Brain microvascular endothelial cell (primary cell): ENCODE data around the gene MAPKAPK2.

ENCODE experiments used
- DNase-seq: peaks from one replicate; pipeline ENCODE4 v3.0.0-alpha.2; 2020
- H3K27ac ChIP-seq: fragments of 250-450 bp; sonication (Bioruptor Pico); 2 replicates; pipeline ENCODE4 v1.5.1; 2020; ENCODE audit warnings: mild to moderate bottlenecking, moderate library complexity
- H3K27me3 ChIP-seq: fragments of 250-450 bp; sonication (Bioruptor Pico); replicated peaks from 2 replicates; pipeline ENCODE4 v1.5.1; 2020; ENCODE audit warnings: mild to moderate bottlenecking
- H3K36me3 ChIP-seq: fragments of 250-450 bp; sonication (Bioruptor Pico); replicated peaks from 2 replicates; pipeline ENCODE4 v1.5.1; 2020; ENCODE audit warnings: mild to moderate bottlenecking
- H3K4me3 ChIP-seq: 2 replicates; pipeline ENCODE4 v1.5.1; 2011; ENCODE audit warnings: low read depth, mild to moderate bottlenecking, control low read depth, low read length, moderate library complexity
- CTCF ChIP-seq: IDR thresholded peaks from 2 replicates; pipeline ENCODE4 v1.5.1; 2011; ENCODE audit warnings: low read depth, mild to moderate bottlenecking, moderate library complexity, low read length, control low read depth, inconsistent platforms; ENCODE audit errors: missing control alignments
- in situ Hi-C: cut with HindIII; loops from 2 replicates; pipeline ENCODE4 v1.10.0; 2017; ENCODE audit warnings: low sequenced_read_pairs, low pct_ligation_motif_present

MAPKAPK2 gene

DNA sequence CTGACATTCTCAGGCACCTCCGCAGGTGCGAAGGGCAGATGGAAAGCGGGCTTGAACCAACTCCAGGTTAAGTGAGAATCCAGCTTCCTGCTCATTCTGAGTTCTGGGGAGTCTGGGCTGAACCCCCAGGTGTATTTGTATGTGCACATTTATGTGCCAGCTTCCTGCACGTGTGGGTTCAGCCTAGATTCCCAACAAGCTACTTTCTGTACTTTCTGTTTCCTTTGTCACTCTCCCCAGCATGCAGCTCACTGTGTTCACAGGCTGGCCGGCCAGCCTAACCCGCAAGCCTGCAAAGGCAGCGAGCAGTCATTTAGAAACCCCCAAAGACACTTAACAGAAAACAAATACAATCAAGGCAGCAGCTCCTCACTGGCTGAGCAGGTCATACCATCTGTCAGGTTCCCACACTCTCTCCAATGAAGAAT is 84.6 kb downstream of the MAPKAPK2 start:
- no peak overlapping the region for H3K4me3 ChIP-seq
- TF ChIP-seq CTCF: no peak
- DNase-seq: no peak

GRCh38 chr1:206770531-206771337 is 86.0 kb downstream of the MAPKAPK2 start, which contains the start of gene IL19:
Gene IL19, plus strand, starts transcription at chr1:206770773. Its CDS starts 65,890 bp downstream, at chr1:206836663.
- in situ Hi-C loops: no loop called here
- H3K27ac ChIP-seq: no peak within 1 kb of the TSS
- no peak for DNase-seq
- H3K4me3 ChIP-seq: no peak within 1 kb of the TSS
- peaks cover 47% of the 10 kb centered on the region for H3K27me3 ChIP-seq
- H3K36me3 ChIP-seq: no peaks in the 10 kb centered on the region
- TF ChIP-seq CTCF: no peak

More for the DNA sequence above, 84.6 kb downstream of the MAPKAPK2 start:
- Histone ChIP-seq H3K27me3 (peaks cover 39% of the 10 kb centered on the region), H3K27ac (no peak overlapping the region), H3K36me3 (no peaks in the 10 kb centered on the region)
- in situ Hi-C loops: no loop called here

GRCh38 chr1:206771338-206771692 is 86.6 kb downstream of the MAPKAPK2 start:
- Histone ChIP-seq H3K36me3 (no peaks in the 10 kb centered on the region), H3K27ac (no peak overlapping the region), H3K4me3 (no peak overlapping the region), H3K27me3 (peaks cover 51% of the 10 kb centered on the region)
- DNase-seq: no peak
- in situ Hi-C loops: no loop called here
- no peak for TF ChIP-seq CTCF

DNA sequence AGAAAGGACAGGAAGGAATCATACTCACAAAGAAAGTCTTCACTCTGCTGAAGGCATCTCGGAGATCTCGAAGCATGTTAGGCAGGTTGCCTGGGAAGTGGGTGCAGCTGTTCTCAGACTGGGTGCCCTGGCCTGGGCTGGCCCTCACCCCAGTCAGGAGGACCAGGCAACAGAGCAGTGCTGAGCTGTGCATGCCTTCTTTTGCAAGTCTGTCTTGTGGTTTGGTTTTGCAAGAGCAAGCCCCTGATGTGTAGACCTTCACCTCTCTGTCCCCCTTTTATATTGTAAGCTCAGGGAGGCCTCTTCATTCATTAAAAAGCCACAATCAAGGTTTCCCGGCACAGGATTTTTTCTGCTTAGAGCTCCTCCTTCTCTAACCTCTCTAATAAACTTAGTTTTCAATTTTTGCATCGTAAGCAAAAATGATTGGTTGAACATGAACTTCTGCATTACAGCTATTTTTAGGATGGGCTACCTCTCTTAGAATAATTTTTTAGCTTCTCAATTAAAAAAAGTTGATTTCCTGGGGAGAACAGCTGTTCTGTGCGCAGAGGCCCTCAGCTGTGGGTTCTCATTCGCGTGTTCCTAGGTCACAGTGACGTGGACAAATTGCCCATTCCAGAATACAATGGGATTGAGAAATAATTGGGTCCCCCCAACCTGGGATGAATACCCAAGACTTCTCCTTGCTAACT is 87.7 kb downstream of the MAPKAPK2 start, which contains the start of gene IL10:
Gene IL10, minus strand, starts transcription at position 252 of the 695 bp plus-strand sequence. Its CDS starts 59 bp downstream, at position 193.
- Histone ChIP-seq H3K36me3 (no peaks in the 10 kb centered on the region), H3K27ac (no peak within 1 kb of the TSS), H3K27me3 (peaks cover 51% of the 10 kb centered on the region), H3K4me3 (no peak within 1 kb of the TSS)
- no peak for DNase-seq
- in situ Hi-C loops: no loop called here
- TF ChIP-seq CTCF: no peak

DNA sequence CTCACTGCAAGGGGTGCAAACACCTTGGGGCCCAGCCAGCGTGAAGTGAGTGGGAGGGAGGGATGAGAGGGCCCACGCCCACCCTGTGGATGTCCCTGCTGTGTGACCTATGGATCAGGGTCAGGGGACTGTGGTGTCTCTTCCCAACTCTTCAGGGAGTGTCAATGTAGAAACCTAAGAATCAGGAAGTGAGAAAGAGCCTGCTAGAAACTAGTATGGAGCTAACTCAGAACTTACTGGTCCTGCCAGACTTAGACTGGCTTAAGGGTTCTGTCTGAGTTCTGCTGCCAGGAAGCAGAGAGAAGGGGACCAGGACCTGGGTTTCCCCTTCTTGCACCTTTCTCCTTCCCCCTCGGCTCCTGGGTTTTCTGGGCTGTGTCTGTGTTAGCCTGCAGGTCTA is 89.4 kb downstream of the MAPKAPK2 start:
- in situ Hi-C loops: no loop called here
- H3K4me3 ChIP-seq: no peak overlapping the region
- DNase-seq: no peak
- H3K27ac ChIP-seq: no peak overlapping the region
- no peaks in the 10 kb centered on the region for H3K36me3 ChIP-seq
- H3K27me3 ChIP-seq: peaks cover 54% of the 10 kb centered on the region
- no peak for TF ChIP-seq CTCF
